D721Med (cell line): ENCODE data around the gene TIAM2.

Experiments
- DNase-seq: peaks from one replicate; pipeline ENCODE4 v3.0.0; 2011; ENCODE audit warnings: low spot score; ENCODE audit not compliant: insufficient read length
- FAIRE-seq: peaks from 2 replicates; lab custom pipeline; 2011; peaks lifted over from hg19 to GRCh38; lab: Jason Lieb, UNC
- CTCF ChIP-seq: IDR thresholded peaks from 2 replicates; pipeline ENCODE4 v1.5.1; 2012; ENCODE audit warnings: mild to moderate bottlenecking, control low read depth; ENCODE audit not compliant: insufficient read depth; ENCODE audit errors: missing control alignments

The TIAM2 gene

GRCh38 chr6:155055729-155056128, 60.6 kb downstream of the TIAM2 start:
- no peak for TF ChIP-seq CTCF
- no peak for FAIRE-seq
- DNase-seq, result no peak

DNA sequence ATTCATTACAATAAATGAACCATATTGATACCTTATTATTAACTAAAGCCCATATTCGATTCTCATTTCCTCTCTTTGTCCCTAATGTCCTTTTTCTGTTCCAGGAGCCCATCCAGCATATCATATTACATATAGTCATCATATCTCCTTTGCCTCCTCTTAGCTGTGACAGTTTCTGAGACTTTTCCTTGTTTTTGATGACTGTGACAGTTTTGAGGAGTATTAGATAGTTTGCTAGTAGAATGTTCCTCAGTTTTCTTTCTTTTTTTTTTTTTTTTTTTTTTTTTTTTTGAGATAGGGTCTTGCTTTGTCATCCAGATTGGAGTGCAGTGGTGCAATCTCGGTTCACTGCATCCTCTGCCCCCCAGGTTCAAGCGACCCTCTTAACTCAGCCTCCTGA, 61.6 kb downstream of the TIAM2 start:
- no peak for TF ChIP-seq CTCF
- DNase-seq (no peak), FAIRE-seq (no peak)

GRCh38 chr6:155061381-155061780, 66.3 kb downstream of the TIAM2 start:
- FAIRE-seq, result no peak
- no peak for DNase-seq

DNA sequence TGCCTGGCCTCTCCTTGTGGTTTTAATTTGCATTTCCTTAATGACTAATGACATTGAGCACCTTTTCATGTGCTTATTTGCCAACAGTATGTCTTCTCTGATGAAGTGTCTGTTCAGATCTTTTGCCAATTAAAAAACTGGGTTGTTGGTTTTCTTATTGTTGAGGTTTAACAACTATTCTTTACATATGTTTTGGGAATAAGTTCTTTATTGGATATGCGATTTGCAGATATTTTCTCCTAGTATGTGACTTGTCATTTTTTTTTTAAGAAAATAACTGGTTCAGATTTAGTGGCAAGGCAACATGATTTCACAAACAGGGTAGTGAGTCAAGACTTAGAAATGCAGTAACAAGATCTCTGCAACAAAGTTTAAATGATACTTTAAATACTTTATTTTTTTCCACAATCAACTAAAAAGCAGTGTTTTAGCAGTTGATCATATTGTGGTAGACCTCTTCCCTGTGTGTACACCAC, 67.8 kb downstream of the TIAM2 start:
- FAIRE-seq, result no peak
- no peak for TF ChIP-seq CTCF
- no peak for DNase-seq

More at GRCh38 chr6:155061381-155061780, 66.3 kb downstream of the TIAM2 start:
- TF ChIP-seq CTCF, result no peak

DNA sequence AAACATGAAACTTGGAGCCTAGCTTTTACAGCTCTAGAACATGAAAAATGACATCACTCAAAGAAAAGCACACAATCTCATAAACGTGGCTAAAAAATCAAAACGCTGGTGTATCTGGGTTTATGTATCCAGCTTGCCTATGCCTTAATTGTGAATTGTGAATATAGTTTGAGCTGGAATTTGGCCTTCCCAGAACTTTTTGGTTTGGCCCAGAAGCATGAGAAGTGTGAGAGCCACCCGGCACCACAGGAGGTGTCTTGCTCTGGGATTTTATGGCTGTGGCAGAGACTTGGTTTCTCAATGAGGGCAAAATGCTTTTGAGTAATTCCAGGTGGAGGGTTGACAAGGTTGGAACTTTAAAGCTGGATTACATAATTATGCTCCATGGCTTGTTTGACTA, 69.2 kb downstream of the TIAM2 start:
- DNase-seq (no peak), FAIRE-seq (no peak)
- TF ChIP-seq CTCF, result no peak

DNA sequence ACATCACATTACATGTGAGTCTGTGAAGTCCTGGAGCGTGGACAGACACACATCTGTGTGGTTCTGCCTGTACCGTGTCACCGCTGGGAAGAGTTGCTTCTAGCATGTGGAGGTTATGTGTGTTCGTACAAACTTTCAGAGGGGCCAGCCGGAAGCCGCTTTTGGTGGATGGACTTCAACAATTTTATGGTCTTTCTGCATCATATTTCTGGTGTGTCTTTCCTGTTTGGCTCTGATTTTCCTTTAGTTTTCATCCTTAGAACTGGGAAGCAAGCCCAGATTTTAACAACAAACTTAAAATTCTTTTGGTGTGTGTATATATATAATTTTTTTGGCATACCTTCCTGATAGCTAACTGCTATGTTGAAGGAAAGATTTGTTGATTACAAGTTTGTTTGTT, 71.2 kb downstream of the TIAM2 start:
- FAIRE-seq (no peak), DNase-seq (no peak)
- no peak for TF ChIP-seq CTCF

DNA sequence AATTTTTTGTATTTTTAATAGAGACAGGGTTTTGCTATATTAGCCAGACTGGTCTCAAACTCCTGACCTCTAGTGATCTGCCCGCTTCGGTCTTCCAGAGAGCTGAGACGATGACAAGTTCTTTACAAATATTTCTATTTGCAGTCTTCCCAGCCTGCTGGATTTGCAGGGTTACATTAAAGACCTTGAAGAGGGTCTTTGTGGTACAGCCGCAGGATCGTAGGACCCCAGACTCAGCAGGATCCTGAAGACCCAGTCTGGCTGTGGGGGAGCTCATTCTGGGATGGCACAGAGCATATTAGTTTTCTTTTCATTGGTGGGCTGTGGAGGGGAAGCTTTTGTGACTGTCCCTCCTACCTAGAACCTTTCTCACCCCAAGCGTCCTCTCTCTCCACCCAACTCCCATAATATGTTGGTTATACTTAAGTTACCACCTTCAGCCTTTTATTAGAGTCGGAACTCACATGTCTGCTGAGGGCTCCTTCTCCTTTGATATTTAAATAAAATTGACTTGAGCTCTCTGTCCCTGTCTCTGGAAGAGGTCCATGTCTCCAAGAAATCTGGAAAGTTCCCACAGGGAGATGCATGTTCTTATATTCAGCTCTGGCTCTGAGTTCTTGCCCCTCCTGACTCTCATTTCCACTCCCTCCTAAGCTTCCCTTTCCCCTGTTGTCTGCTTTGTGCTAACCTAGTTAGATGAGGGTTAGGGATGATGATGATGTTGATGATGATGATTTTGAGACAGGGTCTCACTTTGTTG, 72.0 kb downstream of the TIAM2 start:
- DNase-seq, result no peak
- FAIRE-seq, result no peak
- TF ChIP-seq CTCF, result no peak
